ENCODE data around the gene RYK.
A peak's percentile ranks its signal among the peaks of the same experiment; 100 is the strongest.

RYK gene

GRCh38 chr3:134190250-134190649 lies 60.4 kb downstream of the RYK start:
- Histone ChIP-seq H3K9ac (ENCODE audit: low read length) (no peak overlapping the region), H3K27me3 (ENCODE audit: control insufficient read depth, insufficient read depth, low read length) (no peaks in the 10 kb centered on the region), H3K4me3 (ENCODE audit: low read depth, low read length) (no peak overlapping the region), H3K9me3 (ENCODE audit: control insufficient read depth, insufficient read depth, low read depth, low read length) (no peaks in the 10 kb centered on the region), H3K36me3 (ENCODE audit: control insufficient read depth, insufficient read depth, low read length) (peaks cover 40% of the 10 kb centered on the region), H3K4me1 (ENCODE audit: control insufficient read depth, insufficient read depth, low read length) (peaks cover 5% of the 10 kb centered on the region), H3K27ac (ENCODE audit: low read depth, low read length) (no peak overlapping the region)

- no peaks in the 10 kb centered on the region for H3K9me3 ChIP-seq (ENCODE audit: control insufficient read depth, insufficient read depth, low read depth, low read length)
- peaks cover 38% of the 10 kb centered on the region for H3K36me3 ChIP-seq (ENCODE audit: control insufficient read depth, insufficient read depth, low read length)
- H3K9ac ChIP-seq (ENCODE audit: low read length), result no peak overlapping the region
- H3K4me3 ChIP-seq (ENCODE audit: low read depth, low read length), result no peak overlapping the region
- peaks cover 5% of the 10 kb centered on the region for H3K4me1 ChIP-seq (ENCODE audit: control insufficient read depth, insufficient read depth, low read length)
- H3K27ac ChIP-seq (ENCODE audit: low read depth, low read length), result no peak overlapping the region
- H3K27me3 ChIP-seq (ENCODE audit: control insufficient read depth, insufficient read depth, low read length), result no peaks in the 10 kb centered on the region
Observed at GRCh38 chr3:134189849-134190248, 60.8 kb downstream of the RYK start.

DNA sequence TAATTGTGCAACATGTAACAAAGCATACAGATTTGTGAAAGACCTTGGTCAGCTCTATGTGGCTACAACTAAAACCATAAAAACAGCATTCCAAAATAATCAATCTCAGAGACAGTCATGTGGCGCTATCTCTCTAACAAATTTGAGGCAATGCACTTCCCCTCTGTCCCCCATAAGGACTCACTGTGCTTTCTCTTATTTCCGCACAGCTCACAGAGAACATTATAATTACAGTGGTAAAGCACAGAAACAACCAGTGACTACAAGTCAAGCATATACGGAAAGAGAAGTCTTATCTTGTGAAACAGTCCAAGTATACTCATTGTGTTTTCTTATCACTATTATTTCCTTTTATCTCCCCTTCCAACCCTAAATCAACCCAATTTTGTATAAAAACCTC lies 64.3 kb downstream of the RYK start:
- no peaks in the 10 kb centered on the region for H3K27me3 ChIP-seq (ENCODE audit: control insufficient read depth, insufficient read depth, low read length)
- no peaks in the 10 kb centered on the region for H3K9me3 ChIP-seq (ENCODE audit: control insufficient read depth, insufficient read depth, low read depth, low read length)
- no peak overlapping the region for H3K27ac ChIP-seq (ENCODE audit: low read depth, low read length)
- no peak overlapping the region for H3K4me3 ChIP-seq (ENCODE audit: low read depth, low read length)
- H3K36me3 ChIP-seq (ENCODE audit: control insufficient read depth, insufficient read depth, low read length), result peaks cover 30% of the 10 kb centered on the region
- H3K4me1 ChIP-seq (ENCODE audit: control insufficient read depth, insufficient read depth, low read length), result peaks cover 9% of the 10 kb centered on the region
- H3K9ac ChIP-seq (ENCODE audit: low read length), result no peak overlapping the region

DNA sequence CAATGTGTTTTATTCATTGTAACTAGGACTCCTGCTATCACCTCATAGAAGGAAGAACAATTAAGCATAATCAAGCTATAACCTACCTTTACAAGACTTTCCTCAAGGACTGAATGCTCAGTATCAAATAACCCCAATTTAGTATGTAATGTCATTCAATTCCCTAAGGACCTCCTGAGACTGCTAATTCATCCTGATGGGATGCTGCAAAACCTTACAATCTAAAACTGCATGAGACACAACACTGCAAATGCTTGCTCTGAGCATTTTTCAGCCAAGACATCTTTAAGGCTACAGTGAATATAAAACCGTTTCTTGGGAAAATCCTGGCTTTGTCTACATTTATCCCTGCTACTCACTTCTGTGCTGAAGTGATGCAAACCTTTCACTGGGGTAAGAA lies 69.9 kb downstream of the RYK start:
- Histone ChIP-seq H3K9me3 (ENCODE audit: control insufficient read depth, insufficient read depth, low read depth, low read length) (no peaks in the 10 kb centered on the region), H3K4me3 (ENCODE audit: low read depth, low read length) (no peak overlapping the region), H3K4me1 (ENCODE audit: control insufficient read depth, insufficient read depth, low read length) (peaks cover 4% of the 10 kb centered on the region; the same call in 1 of the 2 replicates), H3K9ac (ENCODE audit: low read length) (no peak overlapping the region), H3K27me3 (ENCODE audit: control insufficient read depth, insufficient read depth, low read length) (no peaks in the 10 kb centered on the region), H3K27ac (ENCODE audit: low read depth, low read length) (no peak overlapping the region), H3K36me3 (ENCODE audit: control insufficient read depth, insufficient read depth, low read length) (peaks cover 37% of the 10 kb centered on the region)

GRCh38 chr3:134179508-134179907 lies 71.2 kb downstream of the RYK start:
- no peak overlapping the region for H3K27ac ChIP-seq (ENCODE audit: low read depth, low read length)
- H3K4me3 ChIP-seq (ENCODE audit: low read depth, low read length), result no peak overlapping the region
- no peaks in the 10 kb centered on the region for H3K27me3 ChIP-seq (ENCODE audit: control insufficient read depth, insufficient read depth, low read length)
- H3K36me3 ChIP-seq (ENCODE audit: control insufficient read depth, insufficient read depth, low read length), result peaks cover 49% of the 10 kb centered on the region
- peaks cover 4% of the 10 kb centered on the region; the same call in 1 of the 2 replicates for H3K4me1 ChIP-seq (ENCODE audit: control insufficient read depth, insufficient read depth, low read length)
- no peak overlapping the region for H3K9ac ChIP-seq (ENCODE audit: low read length)
- H3K9me3 ChIP-seq (ENCODE audit: control insufficient read depth, insufficient read depth, low read depth, low read length), result no peaks in the 10 kb centered on the region

DNA sequence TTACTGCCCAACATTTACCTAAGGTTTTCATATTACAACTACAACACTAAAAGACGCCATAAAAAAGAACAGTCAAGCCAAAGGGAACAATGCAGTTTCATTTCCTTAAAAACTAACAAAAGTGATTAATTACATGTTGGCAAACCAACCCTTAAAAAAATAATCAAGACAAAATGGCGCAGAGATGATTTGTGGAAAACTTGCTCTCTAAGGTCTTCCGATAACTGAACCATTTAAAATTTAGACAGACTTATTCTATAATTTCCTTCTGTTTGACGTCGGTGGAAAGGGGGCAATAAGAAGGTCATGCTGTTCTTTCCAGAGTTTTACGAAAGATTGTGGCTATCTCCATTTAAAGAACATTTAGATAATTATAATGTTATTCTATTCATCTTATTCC lies 87.6 kb downstream of the RYK start:
- H3K4me3 ChIP-seq (ENCODE audit: low read depth, low read length), result no peak overlapping the region
- H3K36me3 ChIP-seq (ENCODE audit: control insufficient read depth, insufficient read depth, low read length), result peaks cover 38% of the 10 kb centered on the region

DNA sequence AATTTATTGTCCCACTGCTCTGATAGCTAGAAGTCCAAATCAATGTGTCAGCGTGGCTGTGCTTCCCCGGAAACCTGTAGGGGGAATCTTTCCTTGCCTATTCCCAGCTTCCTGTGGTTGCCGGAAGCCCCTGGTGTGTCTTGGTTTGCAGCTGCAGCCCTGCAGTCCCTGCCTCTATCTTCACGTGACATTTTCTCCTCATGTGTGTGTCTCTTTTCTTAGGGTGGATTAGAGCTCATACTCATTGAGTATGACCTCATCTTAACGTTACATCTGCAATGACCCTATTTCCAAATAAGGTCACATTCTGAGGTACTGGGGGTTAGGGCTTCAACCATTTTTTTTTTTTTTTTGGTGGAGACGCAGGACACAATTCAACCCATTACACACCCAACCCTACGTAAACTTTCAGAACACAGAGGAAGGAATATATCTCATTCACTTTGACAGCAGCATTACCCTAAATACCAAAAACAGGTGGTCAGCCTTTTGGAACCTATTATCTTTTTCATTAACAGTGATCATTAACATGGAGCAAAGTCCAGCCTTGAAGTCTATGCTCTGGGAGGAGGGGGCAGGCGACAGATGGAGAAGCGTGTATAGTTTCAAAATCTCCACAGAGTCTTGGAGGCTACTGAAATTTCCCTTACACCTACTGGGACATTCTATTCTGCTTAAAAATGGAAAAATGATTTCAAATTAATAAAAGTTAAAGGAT lies 88.6 kb downstream of the RYK start:
- no peak overlapping the region for H3K4me3 ChIP-seq (ENCODE audit: low read depth, low read length)
- H3K36me3 ChIP-seq (ENCODE audit: control insufficient read depth, insufficient read depth, low read length), result peaks cover 45% of the 10 kb centered on the region
- 0 out of 2 replicates have a peak overlapping the region, but pooled peaks have one; percentile 22 for H3K27ac ChIP-seq (ENCODE audit: low read depth, low read length)
- 0 out of 2 replicates have a peak, but pooled peaks cover 5% of the 10 kb centered on the region for H3K4me1 ChIP-seq (ENCODE audit: control insufficient read depth, insufficient read depth, low read length)
- no peaks in the 10 kb centered on the region for H3K9me3 ChIP-seq (ENCODE audit: control insufficient read depth, insufficient read depth, low read depth, low read length)
- H3K9ac ChIP-seq (ENCODE audit: low read length), result no peak overlapping the region
- no peaks in the 10 kb centered on the region for H3K27me3 ChIP-seq (ENCODE audit: control insufficient read depth, insufficient read depth, low read length)

More for the DNA sequence above, 87.6 kb downstream of the RYK start:
- Histone ChIP-seq H3K27me3 (ENCODE audit: control insufficient read depth, insufficient read depth, low read length) (no peaks in the 10 kb centered on the region), H3K4me1 (ENCODE audit: control insufficient read depth, insufficient read depth, low read length) (0 out of 2 replicates have a peak, but pooled peaks cover 5% of the 10 kb centered on the region), H3K9me3 (ENCODE audit: control insufficient read depth, insufficient read depth, low read depth, low read length) (no peaks in the 10 kb centered on the region), H3K27ac (ENCODE audit: low read depth, low read length) (no peak overlapping the region), H3K9ac (ENCODE audit: low read length) (no peak overlapping the region)

DNA sequence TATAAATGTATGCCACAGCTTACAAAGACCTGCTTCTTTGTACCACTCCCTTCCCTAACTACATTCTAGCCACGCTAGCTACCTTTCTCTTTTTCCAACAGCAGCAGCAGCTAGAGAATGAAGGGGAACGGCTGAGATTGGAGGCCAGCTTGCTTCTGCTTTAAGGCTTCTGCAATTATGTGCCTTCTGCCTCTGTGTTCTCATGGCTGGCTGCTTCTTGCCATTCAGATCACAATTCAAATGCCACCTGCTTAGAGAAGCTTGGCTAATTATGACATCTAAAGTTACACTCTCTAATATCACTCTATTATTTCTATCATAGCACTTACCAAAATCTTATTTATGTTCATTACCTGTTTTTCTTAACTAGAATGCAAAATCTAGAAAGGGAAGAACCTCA lies 95.2 kb downstream of the RYK start:
- no peaks in the 10 kb centered on the region for H3K27me3 ChIP-seq (ENCODE audit: control insufficient read depth, insufficient read depth, low read length)
- H3K9ac ChIP-seq (ENCODE audit: low read length), result no peak overlapping the region
- H3K9me3 ChIP-seq (ENCODE audit: control insufficient read depth, insufficient read depth, low read depth, low read length), result no peaks in the 10 kb centered on the region
- no peak overlapping the region for H3K27ac ChIP-seq (ENCODE audit: low read depth, low read length)
- H3K36me3 ChIP-seq (ENCODE audit: control insufficient read depth, insufficient read depth, low read length), result peaks cover 69% of the 10 kb centered on the region
- no peak overlapping the region for H3K4me3 ChIP-seq (ENCODE audit: low read depth, low read length)
- no peaks in the 10 kb centered on the region for H3K4me1 ChIP-seq (ENCODE audit: control insufficient read depth, insufficient read depth, low read length)

- no peak overlapping the region for H3K9ac ChIP-seq (ENCODE audit: low read length)
- no peaks in the 10 kb centered on the region for H3K4me1 ChIP-seq (ENCODE audit: control insufficient read depth, insufficient read depth, low read length)
- H3K27me3 ChIP-seq (ENCODE audit: control insufficient read depth, insufficient read depth, low read length), result no peaks in the 10 kb centered on the region
- H3K36me3 ChIP-seq (ENCODE audit: control insufficient read depth, insufficient read depth, low read length), result peaks cover 58% of the 10 kb centered on the region
- H3K4me3 ChIP-seq (ENCODE audit: low read depth, low read length), result no peak overlapping the region
- no peak overlapping the region for H3K27ac ChIP-seq (ENCODE audit: low read depth, low read length)
- no peaks in the 10 kb centered on the region for H3K9me3 ChIP-seq (ENCODE audit: control insufficient read depth, insufficient read depth, low read depth, low read length)
Observed at GRCh38 chr3:134153761-134154160, 96.9 kb downstream of the RYK start.

- H3K36me3 ChIP-seq (ENCODE audit: control insufficient read depth, insufficient read depth, low read length), result peaks cover 29% of the 10 kb centered on the region
- H3K27me3 ChIP-seq (ENCODE audit: control insufficient read depth, insufficient read depth, low read length), result no peaks in the 10 kb centered on the region
- H3K9ac ChIP-seq (ENCODE audit: low read length), result no peak overlapping the region
- H3K4me1 ChIP-seq (ENCODE audit: control insufficient read depth, insufficient read depth, low read length), result no peaks in the 10 kb centered on the region
- no peak overlapping the region for H3K4me3 ChIP-seq (ENCODE audit: low read depth, low read length)
- no peak overlapping the region for H3K27ac ChIP-seq (ENCODE audit: low read depth, low read length)
- H3K9me3 ChIP-seq (ENCODE audit: control insufficient read depth, insufficient read depth, low read depth, low read length), result no peaks in the 10 kb centered on the region
Observed at GRCh38 chr3:134150476-134150875, 100.2 kb downstream of the RYK start.

DNA sequence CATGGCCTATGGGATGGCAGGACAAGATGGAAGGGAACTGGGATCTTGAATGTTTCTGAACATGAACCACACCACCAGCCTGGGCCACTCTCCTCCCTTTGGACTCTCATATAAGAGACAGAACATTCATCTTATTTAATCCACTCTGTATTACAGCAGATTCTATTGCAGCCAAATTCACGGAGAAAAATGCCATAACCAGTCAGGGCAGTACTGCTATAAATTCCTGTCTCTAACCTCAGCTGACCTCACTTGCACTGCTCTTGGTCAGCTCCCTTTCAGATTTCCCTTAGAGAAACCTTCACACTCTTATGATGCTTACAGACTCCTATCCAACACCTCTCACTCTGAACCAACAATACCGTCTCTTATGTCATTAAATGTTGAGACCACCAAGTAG lies 101.4 kb downstream of the RYK start:
- Histone ChIP-seq H3K27me3 (ENCODE audit: control insufficient read depth, insufficient read depth, low read length) (no peaks in the 10 kb centered on the region), H3K9me3 (ENCODE audit: control insufficient read depth, insufficient read depth, low read depth, low read length) (no peaks in the 10 kb centered on the region), H3K4me1 (ENCODE audit: control insufficient read depth, insufficient read depth, low read length) (peaks cover 6% of the 10 kb centered on the region; the same call in 1 of the 2 replicates), H3K9ac (ENCODE audit: low read length) (no peak overlapping the region), H3K36me3 (ENCODE audit: control insufficient read depth, insufficient read depth, low read length) (peaks cover 17% of the 10 kb centered on the region), H3K4me3 (ENCODE audit: low read depth, low read length) (no peak overlapping the region), H3K27ac (ENCODE audit: low read depth, low read length) (no peak overlapping the region)
